ENCODE measurements around the gene SLC35F3. TPM values are rescaled to one million over a fixed set of nuclear protein-coding genes. Genes with fewer than 3 reads are reported as not detected.

The SLC35F3 gene
- total RNA-seq, 2 experiments from 2014 or later, result 0.08 TPM; not detected in 1

GRCh38 chr1:234230414-234230862 is 326.0 kb downstream of the SLC35F3 start:
- no peaks in the 10 kb centered on the region for H3K9me3 ChIP-seq (ENCODE audit: control insufficient read depth in 1 of 2, insufficient read depth in 1 of 2, low read length in 2 of 2)
- DNase-seq, result peak in 1 of 14 experiments; percentile 24
- CTCF ChIA-PET, result interaction anchor here (1.6 to 2.3 kb wide), 2 partner anchors 79 to 96 kb away, joined by 5 to 7 read pairs; no protein-coding TSS in a partner anchor
- no peaks in the 10 kb centered on the region for H3K36me3 ChIP-seq (ENCODE audit: insufficient read depth, low read length)
- H3K4me1 ChIP-seq (ENCODE audit: insufficient read depth, low read length), result peaks cover 10% of the 10 kb centered on the region
- H3K36me3 Mint-ChIP-seq (ENCODE audit: low read depth), result no peaks in the 10 kb centered on the region
- ATAC-seq (ENCODE audit: poor library complexity), result no peak
- no peak for TF ChIP-seq CTCF (IDR thresholded peaks at IDR 0.05)
- no peak overlapping the region for H3K4me3 ChIP-seq (ENCODE audit: low read length)
- intact Hi-C loops (cut with DNase I, micrococcal nuclease), result no loop called here
- peak overlapping the region; percentile 62 for H3K4me3 Mint-ChIP-seq
- peaks cover 22% of the 10 kb centered on the region for H3K27me3 Mint-ChIP-seq
- POLR2A ChIA-PET, result interaction anchor here (1.5 kb wide), 1 partner anchor 17 kb away, joined by 5 read pairs; no protein-coding TSS in a partner anchor
- no peak overlapping the region for H3K27ac ChIP-seq (ENCODE audit: low read depth in 1 of 2, low read length in 2 of 2)
- no peaks in the 10 kb centered on the region for H3K9me3 Mint-ChIP-seq
- peaks cover 10% of the 10 kb centered on the region for H3K4me1 Mint-ChIP-seq (ENCODE audit: low read depth)
- H3K27ac Mint-ChIP-seq, result no peak overlapping the region
- peaks cover 0 to 3% of the 10 kb centered on the region in 2 experiments for H3K27me3 ChIP-seq (ENCODE audit: control insufficient read depth in 1 of 2, insufficient read depth in 2 of 2, low read length in 2 of 2)

GRCh38 chr1:234231061-234231892 is 326.8 kb downstream of the SLC35F3 start:
- no peak for ATAC-seq (ENCODE audit: poor library complexity)
- no peak overlapping the region for H3K4me3 ChIP-seq (ENCODE audit: low read length)
- peak overlapping the region; percentile 62 for H3K4me3 Mint-ChIP-seq
- H3K4me1 Mint-ChIP-seq (ENCODE audit: low read depth), result peaks cover 10% of the 10 kb centered on the region
- peak in 2 of 14 experiments; percentile 17 to 43 for DNase-seq
- ChIA-PET CTCF (interaction anchor here (1.6 to 2.3 kb wide), 2 partner anchors 79 to 95 kb away, joined by 5 to 7 read pairs; no protein-coding TSS in a partner anchor), POLR2A (interaction anchor here (1.5 to 1.7 kb wide), 2 partner anchors 18 to 79 kb away, joined by 5 read pairs; no protein-coding TSS in a partner anchor)
- no peak overlapping the region for H3K27ac Mint-ChIP-seq
- no peaks in the 10 kb centered on the region for H3K36me3 ChIP-seq (ENCODE audit: insufficient read depth, low read length)
- H3K9me3 ChIP-seq (ENCODE audit: control insufficient read depth in 1 of 2, insufficient read depth in 1 of 2, low read length in 2 of 2), result no peaks in the 10 kb centered on the region
- no peaks in the 10 kb centered on the region for H3K9me3 Mint-ChIP-seq
- TF ChIP-seq CTCF (IDR thresholded peaks at IDR 0.05), result no peak
- H3K27me3 Mint-ChIP-seq, result peaks cover 22% of the 10 kb centered on the region
- peaks cover 0 to 3% of the 10 kb centered on the region in 2 experiments for H3K27me3 ChIP-seq (ENCODE audit: control insufficient read depth in 1 of 2, insufficient read depth in 2 of 2, low read length in 2 of 2)
- intact Hi-C loops (cut with DNase I, micrococcal nuclease), result no loop called here
- peaks cover 10% of the 10 kb centered on the region for H3K4me1 ChIP-seq (ENCODE audit: insufficient read depth, low read length)
- no peak overlapping the region for H3K27ac ChIP-seq (ENCODE audit: low read depth in 1 of 2, low read length in 2 of 2)
- H3K36me3 Mint-ChIP-seq (ENCODE audit: low read depth), result no peaks in the 10 kb centered on the region

GRCh38 chr1:234231893-234232276 is 327.4 kb downstream of the SLC35F3 start:
- no peak for TF ChIP-seq CTCF (IDR thresholded peaks at IDR 0.05)
- peaks cover 22% of the 10 kb centered on the region for H3K27me3 Mint-ChIP-seq
- Histone ChIP-seq H3K4me1 (ENCODE audit: insufficient read depth, low read length) (peaks cover 10% of the 10 kb centered on the region), H3K4me3 (ENCODE audit: low read length) (no peak overlapping the region), H3K27me3 (ENCODE audit: control insufficient read depth in 1 of 2, insufficient read depth in 2 of 2, low read length in 2 of 2) (peaks cover 0 to 3% of the 10 kb centered on the region in 2 experiments), H3K9me3 (ENCODE audit: control insufficient read depth in 1 of 2, insufficient read depth in 1 of 2, low read length in 2 of 2) (no peaks in the 10 kb centered on the region), H3K27ac (ENCODE audit: low read depth in 1 of 2, low read length in 2 of 2) (no peak overlapping the region), H3K36me3 (ENCODE audit: insufficient read depth, low read length) (no peaks in the 10 kb centered on the region)
- H3K4me1 Mint-ChIP-seq (ENCODE audit: low read depth), result peaks cover 10% of the 10 kb centered on the region
- POLR2A ChIA-PET, result interaction anchor here (1.7 kb wide), 1 partner anchor 78 kb away, joined by 5 read pairs; no protein-coding TSS in a partner anchor
- no peak for DNase-seq
- H3K4me3 Mint-ChIP-seq, result no peak overlapping the region
- no peaks in the 10 kb centered on the region for H3K9me3 Mint-ChIP-seq
- no peak overlapping the region for H3K27ac Mint-ChIP-seq
- no peaks in the 10 kb centered on the region for H3K36me3 Mint-ChIP-seq (ENCODE audit: low read depth)
- intact Hi-C loops (cut with DNase I, micrococcal nuclease), result no loop called here
- ATAC-seq (ENCODE audit: poor library complexity), result no peak
- CTCF ChIA-PET, result no interaction called here

Measured in CD4-positive, alpha-beta T cell (primary cell).